ENCODE measurements around the gene DYSF. TPM values are rescaled to one million over a fixed set of nuclear protein-coding genes. Genes with fewer than 3 reads are reported as not detected.

DYSF gene
- total RNA-seq, 1 donor from 2014 or later, result 112 TPM

- TF ChIP-seq CTCF (IDR thresholded peaks at IDR 0.05), result no peak
Measured at GRCh38 chr2:71635798-71636197, 182.4 kb downstream of the DYSF start.

GRCh38 chr2:71637168-71637567 is 183.8 kb downstream of the DYSF start:
- no peak for DNase-seq (ENCODE audit: low spot score)
- TF ChIP-seq CTCF (IDR thresholded peaks at IDR 0.05), result no peak
- Mint-ChIP-seq H3K27me3 (ENCODE audit: low read depth) (no peaks in the 10 kb centered on the region), H3K36me3 (ENCODE audit: low read depth) (peaks cover 3% of the 10 kb centered on the region), H3K4me3 (ENCODE audit: unreplicated experiment) (no peak overlapping the region), H3K9me3 (ENCODE audit: low read depth) (no peaks in the 10 kb centered on the region), H3K27ac (ENCODE audit: unreplicated experiment) (no peak overlapping the region), H3K4me1 (ENCODE audit: low read depth) (peaks cover 3% of the 10 kb centered on the region)

More at GRCh38 chr2:71635798-71636197, 182.4 kb downstream of the DYSF start:
- Mint-ChIP-seq H3K36me3 (ENCODE audit: low read depth) (peaks cover 3% of the 10 kb centered on the region), H3K9me3 (ENCODE audit: low read depth) (no peaks in the 10 kb centered on the region), H3K4me3 (ENCODE audit: unreplicated experiment) (no peak overlapping the region), H3K27me3 (ENCODE audit: low read depth) (no peaks in the 10 kb centered on the region), H3K4me1 (ENCODE audit: low read depth) (peaks cover 17% of the 10 kb centered on the region), H3K27ac (ENCODE audit: unreplicated experiment) (no peak overlapping the region)
- no peak for DNase-seq (ENCODE audit: low spot score)

- no peak for TF ChIP-seq CTCF (IDR thresholded peaks at IDR 0.05)
- H3K4me3 Mint-ChIP-seq (ENCODE audit: unreplicated experiment), result no peak overlapping the region
- H3K36me3 Mint-ChIP-seq (ENCODE audit: low read depth), result peaks cover 3% of the 10 kb centered on the region
- no peaks in the 10 kb centered on the region for H3K9me3 Mint-ChIP-seq (ENCODE audit: low read depth)
- no peaks in the 10 kb centered on the region for H3K27me3 Mint-ChIP-seq (ENCODE audit: low read depth)
- DNase-seq (ENCODE audit: low spot score), result no peak
- no peak overlapping the region for H3K27ac Mint-ChIP-seq (ENCODE audit: unreplicated experiment)
- H3K4me1 Mint-ChIP-seq (ENCODE audit: low read depth), result no peaks in the 10 kb centered on the region
Measured at GRCh38 chr2:71637736-71638135, 184.4 kb downstream of the DYSF start.

- Mint-ChIP-seq H3K4me3 (ENCODE audit: unreplicated experiment) (no peak overlapping the region), H3K36me3 (ENCODE audit: low read depth) (peaks cover 2% of the 10 kb centered on the region), H3K27ac (ENCODE audit: unreplicated experiment) (no peak overlapping the region), H3K27me3 (ENCODE audit: low read depth) (no peaks in the 10 kb centered on the region), H3K9me3 (ENCODE audit: low read depth) (no peaks in the 10 kb centered on the region), H3K4me1 (ENCODE audit: low read depth) (peaks cover 2% of the 10 kb centered on the region)
- no peak for TF ChIP-seq CTCF (IDR thresholded peaks at IDR 0.05)
- no peak for DNase-seq (ENCODE audit: low spot score)
Measured at GRCh38 chr2:71639735-71640134, 186.4 kb downstream of the DYSF start.

- Mint-ChIP-seq H3K4me1 (ENCODE audit: low read depth) (peaks cover 8% of the 10 kb centered on the region), H3K36me3 (ENCODE audit: low read depth) (peaks cover 2% of the 10 kb centered on the region), H3K27me3 (ENCODE audit: low read depth) (no peaks in the 10 kb centered on the region), H3K4me3 (ENCODE audit: unreplicated experiment) (no peak overlapping the region), H3K27ac (ENCODE audit: unreplicated experiment) (no peak overlapping the region), H3K9me3 (ENCODE audit: low read depth) (no peaks in the 10 kb centered on the region)
- TF ChIP-seq CTCF (IDR thresholded peaks at IDR 0.05), result no peak
- DNase-seq (ENCODE audit: low spot score), result no peak
Measured at GRCh38 chr2:71640489-71640888, 187.1 kb downstream of the DYSF start.
